ENCODE measurements around the gene KIRREL2. TPM values are rescaled to one million over a fixed set of nuclear protein-coding genes. Genes with fewer than 3 reads are reported as not detected.

Gene KIRREL2
- total and polyA plus RNA-seq, 10 donors, result 0.10 to 0.27 (median 0.14) TPM; not detected in 6

GRCh38 chr19:35844482-35845214 lies 12.1 kb upstream of the KIRREL2 start:
- Histone ChIP-seq H3K27me3 (replicated peaks in 1 of 7) (peaks cover 4 to 87% (median 59%) of the 10 kb centered on the region in 7 donors), H3K4me1 (peaks cover 7 to 25% (median 14%) of the 10 kb centered on the region in 6 donors), H3K4me3 (peak overlapping the region in 1 of 8 donors; percentile 57), H3K9me3 (peaks cover 0 to 5% (median 0%) of the 10 kb centered on the region in 8 donors), H3K36me3 (no peaks in the 10 kb centered on the region), H3K27ac (no peak overlapping the region)
- no peak for DNase-seq
- WGBS, 5 donors, result 61 to 67% (median 63%) methylated on average over 16 of the region's 16 CpGs
- TF ChIP-seq CTCF (IDR thresholded peaks at IDR 0.05 in 8 of 11, conservative IDR thresholded peaks at IDR 0.05 in 3 of 11) (no peak), POLR2AphosphoS5 (IDR thresholded peaks at IDR 0.05) (no peak), POLR2A (IDR thresholded peaks at IDR 0.05) (no peak)
- intact Hi-C loops (cut with DNase I; ENCODE audit: low total_unique reads), result no loop called here

GRCh38 chr19:35845215-35846037 lies 11.3 kb upstream of the KIRREL2 start:
- no peaks in the 10 kb centered on the region for H3K36me3 ChIP-seq
- H3K4me3 ChIP-seq, result peak overlapping the region in 5 of 8 donors; percentile 12 to 57 (median 20)
- peaks cover 4 to 94% (median 60%) of the 10 kb centered on the region in 7 donors for H3K27me3 ChIP-seq (replicated peaks in 1 of 7)
- TF ChIP-seq POLR2AphosphoS5 (IDR thresholded peaks at IDR 0.05), result no peak
- 6 to 14% (median 8%) methylated on average over 40 to 63 of the region's 63 CpGs for WGBS, 5 donors
- no peaks in the 10 kb centered on the region for H3K9me3 ChIP-seq
- intact Hi-C loops (cut with DNase I; ENCODE audit: low total_unique reads), result no loop called here
- DNase-seq, result peak; percentile 70
- H3K4me1 ChIP-seq, result peaks cover 7 to 25% (median 14%) of the 10 kb centered on the region in 6 donors
- H3K27ac ChIP-seq, result no peak overlapping the region

- Histone ChIP-seq H3K36me3 (no peaks in the 10 kb centered on the region), H3K9me3 (no peaks in the 10 kb centered on the region), H3K27ac (no peak overlapping the region), H3K4me3 (peak overlapping the region in 4 of 8 donors; percentile 15 to 57 (median 21)), H3K4me1 (peaks cover 7 to 25% (median 14%) of the 10 kb centered on the region in 6 donors), H3K27me3 (replicated peaks in 1 of 7) (peaks cover 4 to 99% (median 60%) of the 10 kb centered on the region in 7 donors)
- DNase-seq, result no peak
- TF ChIP-seq POLR2AphosphoS5 (IDR thresholded peaks at IDR 0.05), result no peak
- WGBS, 5 donors, result 3 to 8% (median 5%) methylated on average over 9 to 26 of the region's 26 CpGs
- intact Hi-C loops (cut with DNase I; ENCODE audit: low total_unique reads), result no loop called here
Observed at GRCh38 chr19:35846038-35846668, 10.6 kb upstream of the KIRREL2 start.

GRCh38 chr19:35847911-35848310 lies 8.8 kb upstream of the KIRREL2 start:
- intact Hi-C loops (cut with DNase I; ENCODE audit: low total_unique reads), result no loop called here
- peaks cover 4 to 99% (median 65%) of the 10 kb centered on the region in 7 donors for H3K27me3 ChIP-seq (replicated peaks in 1 of 7)
- TF ChIP-seq POLR2A (IDR thresholded peaks at IDR 0.05) (no peak), POLR2AphosphoS5 (IDR thresholded peaks at IDR 0.05) (no peak)
- H3K36me3 ChIP-seq, result no peaks in the 10 kb centered on the region
- H3K4me1 ChIP-seq, result peaks cover 7 to 25% (median 14%) of the 10 kb centered on the region in 6 donors
- no peak overlapping the region for H3K27ac ChIP-seq
- no peak for DNase-seq
- no peak overlapping the region for H3K4me3 ChIP-seq
- no peaks in the 10 kb centered on the region for H3K9me3 ChIP-seq
- 67 to 82% (median 72%) methylated on average over 6 to 8 of the region's 8 CpGs for WGBS, 5 donors

GRCh38 chr19:35848486-35848885 lies 8.2 kb upstream of the KIRREL2 start:
- Histone ChIP-seq H3K27me3 (replicated peaks in 1 of 7) (peaks cover 4 to 98% (median 62%) of the 10 kb centered on the region in 7 donors), H3K4me1 (peaks cover 7 to 25% (median 14%) of the 10 kb centered on the region in 6 donors), H3K9me3 (no peaks in the 10 kb centered on the region), H3K4me3 (no peak overlapping the region), H3K36me3 (no peaks in the 10 kb centered on the region), H3K27ac (no peak overlapping the region)
- intact Hi-C loops (cut with DNase I; ENCODE audit: low total_unique reads), result no loop called here
- no peak for DNase-seq
- WGBS, 5 donors, result 72 to 90% (median 79%) methylated on average over 8 of the region's 8 CpGs
- TF ChIP-seq CTCF (IDR thresholded peaks at IDR 0.05 in 8 of 11, conservative IDR thresholded peaks at IDR 0.05 in 3 of 11) (no peak), POLR2A (IDR thresholded peaks at IDR 0.05) (no peak), POLR2AphosphoS5 (IDR thresholded peaks at IDR 0.05) (no peak)

Measured in spleen (tissue), 11 donors.